Kidney (tissue), 14 donors: Measurements from ENCODE around the gene KLHL8. TPM values are rescaled to one million over a fixed set of nuclear protein-coding genes. Genes with fewer than 3 reads are reported as not detected.

Source experiments
- DNase-seq, 5 donors: peaks; one replicate each; pipeline ENCODE4 v3.0.0-alpha.2; 2013 to 2020
- FAIRE-seq: peaks from 2 replicates; lab custom pipeline; 2012; peaks lifted over from hg19 to GRCh38; lab: Jason Lieb, UNC
- H3K27ac ChIP-seq, 2 donors: one replicate each; pipeline ENCODE4 v1.7.0; 2013; ENCODE audit warnings: low read depth in 2 of 2, low read length in 2 of 2, inconsistent platforms in 1 of 2
- H3K27me3 ChIP-seq: one replicate; pipeline ENCODE4 v1.7.1; 2013; ENCODE audit warnings: low read length, inconsistent platforms; ENCODE audit not compliant: control insufficient read depth, insufficient read depth
- H3K36me3 ChIP-seq, 3 donors: one replicate each; pipeline versions ENCODE4 v1.7.0 to v1.7.1; 2013; ENCODE audit warnings: low read length in 3 of 3, control low read depth in 1 of 3, inconsistent platforms in 1 of 3; ENCODE audit not compliant: insufficient read depth in 3 of 3, control insufficient read depth in 2 of 3
- H3K4me1 ChIP-seq, 3 donors: one replicate each; pipeline versions ENCODE4 v1.7.0 to v1.7.1; 2013; ENCODE audit warnings: low read length in 3 of 3, inconsistent platforms in 1 of 3, low read depth in 1 of 3; ENCODE audit not compliant: control insufficient read depth in 2 of 3, insufficient read depth in 2 of 3
- H3K4me3 ChIP-seq, 3 donors: one replicate each; pipeline versions ENCODE4 v1.7.0 to v1.8.1; 2013; ENCODE audit warnings: low read length in 3 of 3, control low read depth in 1 of 3, inconsistent platforms in 1 of 3
- H3K9ac ChIP-seq, 3 donors: one replicate each; pipeline versions ENCODE4 v1.7.0 to v1.7.1; 2013; ENCODE audit warnings: low read length in 3 of 3, control low read depth in 1 of 3, inconsistent platforms in 1 of 3
- H3K9me3 ChIP-seq, 3 donors: one replicate each; pipeline versions ENCODE4 v1.7.0 to v1.7.1; 2013; ENCODE audit warnings: low read length in 3 of 3, control low read depth in 1 of 3, inconsistent platforms in 1 of 3; ENCODE audit not compliant: control insufficient read depth in 2 of 3, insufficient read depth in 1 of 3
- intact Hi-C: fragments of 100-400 bp; cut with DNase I; formaldehyde crosslinking; loops from one replicate; pipeline ENCODE4 v1.11.1; 2022
- polyA plus RNA-seq: library from polyadenylated mRNA; stranded (reverse); fragments of 350-450 nt; fragmentation: Illumina TruSeq; extraction: RNeasy Lipid Tissue Mini Kit (QIAGEN cat#74804); gene quantifications from one replicate; pipeline ENCODE4 v1.2.3, GENCODE V29; 2014; ENCODE audit warnings: low read depth, low replicate concordance; ENCODE audit not compliant: insufficient read depth
- total RNA-seq: library from RNA; stranded (reverse); fragmentation: NEBNext Ultra II Directional; extraction: Animal tissue kit (Norgen Biotek cat#: 25700); gene quantifications from one replicate; pipeline ENCODE4 v1.2.1, GENCODE V29; 2021
- TF ChIP-seq, protein P1 (sequence below): IDR thresholded peaks from 3 replicates; pipeline ENCODE4 v1.5.1; 2012; ENCODE audit warnings: mild to moderate bottlenecking, moderate library complexity, borderline replicate concordance; ENCODE audit not compliant: insufficient read depth; ENCODE audit errors: extremely low read depth
- donor health status: control.
- donor health status: control.
- donor health status: control.
- donor health status: control.
- donor health status: control.
- donor health status: DM: yes; HTN: yes; CAD: no.
- donor health status: Normal renal cell carcinoma (clear cell type).

The KLHL8 gene
- total and polyA plus RNA-seq, 2 donors from 2014 or later = 5.9 to 14.6 TPM

GRCh38 chr4:87179751-87180150 is 40.7 kb downstream of the KLHL8 start:
- Histone ChIP-seq H3K36me3 (no peaks in the 10 kb centered on the region), H3K9ac (no peak overlapping the region), H3K4me3 (no peak overlapping the region), H3K4me1 (no peaks in the 10 kb centered on the region), H3K27me3 (no peaks in the 10 kb centered on the region), H3K27ac (no peak overlapping the region), H3K9me3 (no peaks in the 10 kb centered on the region)
- FAIRE-seq = no peak
- no peak for DNase-seq
- intact Hi-C loops = no loop called here
- TF ChIP-seq, protein P1, sequence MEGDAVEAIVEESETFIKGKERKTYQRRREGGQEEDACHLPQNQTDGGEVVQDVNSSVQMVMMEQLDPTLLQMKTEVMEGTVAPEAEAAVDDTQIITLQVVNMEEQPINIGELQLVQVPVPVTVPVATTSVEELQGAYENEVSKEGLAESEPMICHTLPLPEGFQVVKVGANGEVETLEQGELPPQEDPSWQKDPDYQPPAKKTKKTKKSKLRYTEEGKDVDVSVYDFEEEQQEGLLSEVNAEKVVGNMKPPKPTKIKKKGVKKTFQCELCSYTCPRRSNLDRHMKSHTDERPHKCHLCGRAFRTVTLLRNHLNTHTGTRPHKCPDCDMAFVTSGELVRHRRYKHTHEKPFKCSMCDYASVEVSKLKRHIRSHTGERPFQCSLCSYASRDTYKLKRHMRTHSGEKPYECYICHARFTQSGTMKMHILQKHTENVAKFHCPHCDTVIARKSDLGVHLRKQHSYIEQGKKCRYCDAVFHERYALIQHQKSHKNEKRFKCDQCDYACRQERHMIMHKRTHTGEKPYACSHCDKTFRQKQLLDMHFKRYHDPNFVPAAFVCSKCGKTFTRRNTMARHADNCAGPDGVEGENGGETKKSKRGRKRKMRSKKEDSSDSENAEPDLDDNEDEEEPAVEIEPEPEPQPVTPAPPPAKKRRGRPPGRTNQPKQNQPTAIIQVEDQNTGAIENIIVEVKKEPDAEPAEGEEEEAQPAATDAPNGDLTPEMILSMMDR = no peak

DNA sequence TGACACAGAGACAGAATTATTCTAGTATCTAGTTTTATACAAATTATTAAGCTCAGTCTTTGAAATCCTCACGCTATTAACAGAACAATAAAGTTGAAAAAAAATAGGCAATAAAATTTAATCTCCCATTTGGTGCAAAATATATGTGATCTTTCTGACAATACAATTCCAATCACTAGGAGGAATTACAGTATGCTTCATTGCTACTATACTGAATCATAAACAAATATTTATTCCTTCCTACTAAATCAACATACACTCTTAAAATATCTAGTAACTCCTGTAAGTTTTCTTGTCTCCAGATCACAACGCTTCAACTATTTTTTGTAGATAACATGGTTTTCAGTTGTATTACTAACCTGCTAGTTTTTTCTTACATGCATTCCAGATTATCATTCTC is 45.7 kb downstream of the KLHL8 start:
- DNase-seq (no peak), FAIRE-seq (no peak)
- Histone ChIP-seq H3K36me3 (peaks cover 0 to 2% (median 0%) of the 10 kb centered on the region in 3 donors), H3K4me3 (no peak overlapping the region), H3K9ac (no peak overlapping the region), H3K27me3 (no peaks in the 10 kb centered on the region), H3K4me1 (no peaks in the 10 kb centered on the region), H3K27ac (no peak overlapping the region), H3K9me3 (no peaks in the 10 kb centered on the region)
- TF ChIP-seq, protein P1 = no peak
- intact Hi-C loops = no loop called here

DNA sequence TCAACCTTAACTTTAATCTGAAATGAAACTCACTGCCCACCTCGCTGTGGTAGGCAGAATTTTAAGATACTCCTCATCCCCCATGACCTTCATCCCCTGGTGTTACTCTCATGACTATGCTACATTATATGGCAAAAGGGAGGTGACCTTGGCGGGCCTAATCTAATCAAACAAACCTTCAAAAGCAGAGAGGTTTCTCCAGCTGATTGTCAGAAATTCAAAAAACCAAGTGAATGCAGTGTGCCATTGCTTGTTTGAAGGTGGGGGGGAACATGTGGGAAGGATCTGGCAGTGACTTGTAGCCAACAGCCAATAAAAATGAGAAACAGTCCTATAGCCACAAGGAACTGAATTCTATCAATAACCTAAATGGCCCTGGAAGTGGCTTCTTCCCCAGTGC is 48.5 kb downstream of the KLHL8 start:
- H3K27ac ChIP-seq = no peak overlapping the region
- no peaks in the 10 kb centered on the region for H3K27me3 ChIP-seq
- intact Hi-C loops = no loop called here
- H3K36me3 ChIP-seq = peaks cover 0 to 2% (median 0%) of the 10 kb centered on the region in 3 donors
- no peaks in the 10 kb centered on the region for H3K4me1 ChIP-seq
- H3K9ac ChIP-seq = no peak overlapping the region
- no peaks in the 10 kb centered on the region for H3K9me3 ChIP-seq
- FAIRE-seq (no peak), DNase-seq (no peak)
- no peak overlapping the region for H3K4me3 ChIP-seq
- TF ChIP-seq, protein P1 = no peak

DNA sequence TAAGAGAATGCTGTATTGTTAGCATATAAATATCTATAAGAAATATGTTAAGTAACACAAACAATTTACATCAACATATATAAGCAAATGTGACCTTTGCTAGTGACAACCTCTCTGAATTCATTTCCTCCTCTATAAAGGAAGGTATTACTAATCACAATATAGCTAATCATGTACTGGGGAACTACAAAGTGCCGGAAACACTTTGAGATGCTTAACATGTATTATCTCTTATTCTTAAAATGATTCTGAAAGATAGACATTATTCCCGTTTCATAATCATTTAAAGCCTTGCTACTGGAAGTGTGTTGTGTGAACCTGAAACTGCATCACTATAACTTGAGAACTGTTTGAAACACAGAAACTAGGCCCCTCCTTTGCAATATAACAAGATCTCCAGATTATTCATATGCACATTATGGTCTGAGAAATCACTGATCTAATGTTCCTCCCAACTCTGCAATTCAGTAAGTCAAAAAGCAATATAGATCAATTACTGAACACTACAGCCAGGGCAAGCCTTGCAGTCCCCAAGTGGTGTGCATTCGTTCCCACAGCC is 54.0 kb downstream of the KLHL8 start:
- intact Hi-C loops = no loop called here
- no peak for FAIRE-seq
- peaks cover 0 to 2% (median 0%) of the 10 kb centered on the region in 3 donors for H3K36me3 ChIP-seq

More for the DNA sequence above, 54.0 kb downstream of the KLHL8 start:
- TF ChIP-seq, protein P1 = no peak
- Histone ChIP-seq H3K27ac (peak overlapping the region in 1 of 2 donors; percentile 16), H3K27me3 (no peaks in the 10 kb centered on the region), H3K9me3 (no peaks in the 10 kb centered on the region), H3K4me3 (no peak overlapping the region), H3K4me1 (peaks cover 0 to 4% (median 0%) of the 10 kb centered on the region in 3 donors), H3K9ac (no peak overlapping the region)
- no peak for DNase-seq
